Adrenal gland (tissue), 12 donors: ENCODE results near the gene LTC4S. TPM values are rescaled to one million over a fixed set of nuclear protein-coding genes. Genes with fewer than 3 reads are reported as not detected.

Source experiments
- DNase-seq, 7 donors: peaks; one replicate each; pipeline ENCODE4 v3.0.0-alpha.2; 2019 to 2020
- H3K27ac ChIP-seq, 5 donors: fragments of 200-600 bp; sonication (generic) in 4 of 5; 1 replicate in 3 of 5; 2 replicates in 2 of 5; pipeline versions ENCODE4 v1.5.1 to v1.8.0; 2016 to 2020; ENCODE audit warnings: mild to moderate bottlenecking in 1 of 5
- H3K27me3 ChIP-seq: fragments of 200-600 bp; 2 replicates; pipeline ENCODE4 v1.8.0; 2021
- H3K36me3 ChIP-seq, 2 donors: fragments of 200-600 bp; replicated peaks in 1 of 2; 1 replicate in 1 of 2; 2 replicates in 1 of 2; pipeline versions ENCODE4 v1.5.1 to v1.8.0; 2018 to 2022
- H3K4me1 ChIP-seq, 2 donors: fragments of 200-600 bp; replicated peaks in 1 of 2; 1 replicate in 1 of 2; 2 replicates in 1 of 2; pipeline versions ENCODE4 v1.5.1 to v1.8.0; 2018 to 2021
- H3K4me3 ChIP-seq, 4 donors: fragments of 200-600 bp; sonication (generic) in 3 of 4; one replicate each; pipeline ENCODE4 v1.5.1; 2016 to 2018
- H3K9me3 ChIP-seq, 3 donors: fragments of 200-600 bp; sonication (generic) in 1 of 3; replicated peaks in 1 of 3; 1 replicate in 2 of 3; 2 replicates in 1 of 3; pipeline versions ENCODE4 v1.5.1 to v1.8.0; 2016 to 2021
- POLR2A ChIP-seq, 2 donors: fragments of 450-650 bp; IDR thresholded peaks; one replicate each; pipeline ENCODE4 v1.6.1; 2017; ENCODE audit warnings: antibody characterized with exemption in 2 of 2, mild to moderate bottlenecking in 2 of 2, moderate library complexity in 1 of 2
- WGBS, 4 donors: extraction: QIAGEN DNeasy Blood & Tissue Kit in 2 of 4; methylation state at CpG; one replicate each; pipeline versions ENCODE4 v1.1.5 to v1.1.7; 2013 to 2017; 5-methylcytosine and 5-hydroxymethylcytosine counted together
- intact Hi-C, 2 donors: fragments of 100-400 bp; cut with DNase I; formaldehyde crosslinking; loops; one replicate each; pipeline versions ENCODE4 v1.14.1 to v1.15.0; 2022 to 2023
- polyA plus RNA-seq, 3 donors: library from polyadenylated mRNA; stranded (reverse); fragments of 200-250 nt in 2 of 3; fragments of 350-450 nt in 1 of 3; fragmentation: Illumina TruSeq in 1 of 3; extraction: RNeasy Lipid Tissue Mini Kit (QIAGEN cat#74804) in 1 of 3; gene quantifications; one replicate each; pipeline ENCODE4 v1.2.3, GENCODE V29; 2013 to 2014
- total RNA-seq, 9 donors: library from RNA; depleted of rRNA in 4 of 9; stranded (reverse); fragments of >200 nt in 4 of 9; fragments of 120-200 nt in 1 of 9; fragmentation: NEBNext Ultra II Directional in 1 of 9; extraction: Animal tissue kit (Norgen Biotek cat#: 25700) in 1 of 9; gene quantifications; one replicate each; pipeline versions ENCODE4 v1.1.0 to v1.2.4, GENCODE V29; 2013 to 2023
- TF ChIP-seq, protein P1 (sequence below), 6 experiments: fragments of 450-650 bp in 4 of 6; fragments of 200-600 bp in 2 of 6; sonication (generic) in 1 of 6; IDR thresholded peaks; 1 replicate in 5 of 6; 2 replicates in 1 of 6; pipeline versions ENCODE4 v1.5.1 to v1.8.0; 2016 to 2021; ENCODE audit warnings: antibody characterized with exemption in 6 of 6, mild to moderate bottlenecking in 2 of 6, moderate library complexity in 1 of 6
- donor health status: healthy with polysubstance abuse.
- donor health status: Bipolar disorder and iron deficiency.
- donor health status: DM: yes; HTN: yes; CAD: no.
- donor health status: DM: no; HTN: no; CAD: no.
- donor health status: DM: no; HTN: no; CAD: no.
- donor health status: DM: yes; HTN: yes; CAD: no.

Gene LTC4S
- total and polyA plus RNA-seq, 12 donors, result 4.8 to 205 (median 24.1) TPM; not detected in 1

DNA sequence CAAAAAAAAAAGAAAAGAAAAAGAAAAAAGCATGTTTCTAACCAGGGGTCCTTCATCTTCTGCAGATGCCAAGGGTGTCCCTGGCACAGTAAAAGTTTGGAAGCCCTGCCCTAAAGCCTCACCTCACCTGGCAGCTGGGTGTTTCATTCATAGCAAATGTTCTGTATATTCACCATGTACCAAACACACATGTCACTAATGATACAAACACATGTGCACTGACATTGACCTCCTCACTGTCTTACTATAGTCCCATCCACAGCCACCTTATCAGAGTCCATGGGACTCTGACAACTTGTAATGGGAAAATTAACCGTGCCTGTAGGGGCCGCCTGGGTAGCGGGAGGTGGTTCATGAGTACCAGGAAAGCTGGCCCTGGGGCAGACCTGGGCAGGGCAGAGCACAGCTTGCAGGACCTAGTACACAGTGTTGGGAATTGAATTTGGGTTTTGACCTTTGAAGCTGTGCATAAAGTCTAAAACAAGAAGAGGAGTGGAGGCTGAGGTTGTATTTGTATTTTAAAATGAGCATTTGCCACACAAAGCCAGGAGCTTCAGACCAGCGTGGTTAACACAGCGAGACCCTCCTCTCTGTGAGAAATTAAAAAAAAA is 19.3 kb downstream of the LTC4S start:
- DNase-seq, result no peak
- 88 to 94% (median 92%) methylated on average over 5 of the region's 5 CpGs for WGBS, 4 donors
- TF ChIP-seq, protein P1, sequence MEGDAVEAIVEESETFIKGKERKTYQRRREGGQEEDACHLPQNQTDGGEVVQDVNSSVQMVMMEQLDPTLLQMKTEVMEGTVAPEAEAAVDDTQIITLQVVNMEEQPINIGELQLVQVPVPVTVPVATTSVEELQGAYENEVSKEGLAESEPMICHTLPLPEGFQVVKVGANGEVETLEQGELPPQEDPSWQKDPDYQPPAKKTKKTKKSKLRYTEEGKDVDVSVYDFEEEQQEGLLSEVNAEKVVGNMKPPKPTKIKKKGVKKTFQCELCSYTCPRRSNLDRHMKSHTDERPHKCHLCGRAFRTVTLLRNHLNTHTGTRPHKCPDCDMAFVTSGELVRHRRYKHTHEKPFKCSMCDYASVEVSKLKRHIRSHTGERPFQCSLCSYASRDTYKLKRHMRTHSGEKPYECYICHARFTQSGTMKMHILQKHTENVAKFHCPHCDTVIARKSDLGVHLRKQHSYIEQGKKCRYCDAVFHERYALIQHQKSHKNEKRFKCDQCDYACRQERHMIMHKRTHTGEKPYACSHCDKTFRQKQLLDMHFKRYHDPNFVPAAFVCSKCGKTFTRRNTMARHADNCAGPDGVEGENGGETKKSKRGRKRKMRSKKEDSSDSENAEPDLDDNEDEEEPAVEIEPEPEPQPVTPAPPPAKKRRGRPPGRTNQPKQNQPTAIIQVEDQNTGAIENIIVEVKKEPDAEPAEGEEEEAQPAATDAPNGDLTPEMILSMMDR (IDR thresholded peaks at IDR 0.05), result no peak
- TF ChIP-seq POLR2A (IDR thresholded peaks at IDR 0.05), result no peak
- no peak overlapping the region for H3K27ac ChIP-seq
- peaks cover 14% of the 10 kb centered on the region in 2 donors for H3K4me1 ChIP-seq
- no peaks in the 10 kb centered on the region for H3K9me3 ChIP-seq
- intact Hi-C loops, result no loop called here
- no peak overlapping the region for H3K4me3 ChIP-seq
- no peaks in the 10 kb centered on the region for H3K36me3 ChIP-seq
- H3K27me3 ChIP-seq, result no peaks in the 10 kb centered on the region

DNA sequence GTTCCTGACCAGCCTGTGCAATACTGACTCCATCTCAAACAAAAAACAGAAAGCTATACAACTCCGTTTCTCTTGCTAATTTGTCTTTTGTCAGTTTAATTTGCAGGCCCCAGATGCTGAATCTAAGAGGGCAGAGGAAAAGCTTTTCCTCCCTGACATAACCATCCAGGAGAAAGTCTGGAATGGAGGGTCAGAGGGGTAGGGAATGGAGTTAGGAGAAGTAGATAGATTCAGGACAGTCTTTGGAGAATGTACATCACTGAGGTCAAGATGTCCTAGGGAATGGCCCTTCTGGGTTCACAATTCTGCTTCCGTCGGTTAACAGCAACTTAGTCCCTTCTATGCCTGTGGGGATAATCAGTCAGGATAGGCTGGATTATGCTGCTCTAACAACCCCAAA is 20.3 kb downstream of the LTC4S start:
- no peaks in the 10 kb centered on the region for H3K36me3 ChIP-seq
- no peaks in the 10 kb centered on the region for H3K9me3 ChIP-seq
- H3K4me3 ChIP-seq, result no peak overlapping the region
- H3K4me1 ChIP-seq, result peaks cover 22% of the 10 kb centered on the region in 2 donors
- WGBS, 4 donors, result 76 to 84% (median 80%) methylated on average over 3 of the region's 3 CpGs
- H3K27ac ChIP-seq, result no peak overlapping the region
- DNase-seq, result no peak
- H3K27me3 ChIP-seq, result no peaks in the 10 kb centered on the region
- intact Hi-C loops, result no loop called here
- TF ChIP-seq POLR2A (IDR thresholded peaks at IDR 0.05), result no peak
- TF ChIP-seq, protein P1 (IDR thresholded peaks at IDR 0.05), result no peak

DNA sequence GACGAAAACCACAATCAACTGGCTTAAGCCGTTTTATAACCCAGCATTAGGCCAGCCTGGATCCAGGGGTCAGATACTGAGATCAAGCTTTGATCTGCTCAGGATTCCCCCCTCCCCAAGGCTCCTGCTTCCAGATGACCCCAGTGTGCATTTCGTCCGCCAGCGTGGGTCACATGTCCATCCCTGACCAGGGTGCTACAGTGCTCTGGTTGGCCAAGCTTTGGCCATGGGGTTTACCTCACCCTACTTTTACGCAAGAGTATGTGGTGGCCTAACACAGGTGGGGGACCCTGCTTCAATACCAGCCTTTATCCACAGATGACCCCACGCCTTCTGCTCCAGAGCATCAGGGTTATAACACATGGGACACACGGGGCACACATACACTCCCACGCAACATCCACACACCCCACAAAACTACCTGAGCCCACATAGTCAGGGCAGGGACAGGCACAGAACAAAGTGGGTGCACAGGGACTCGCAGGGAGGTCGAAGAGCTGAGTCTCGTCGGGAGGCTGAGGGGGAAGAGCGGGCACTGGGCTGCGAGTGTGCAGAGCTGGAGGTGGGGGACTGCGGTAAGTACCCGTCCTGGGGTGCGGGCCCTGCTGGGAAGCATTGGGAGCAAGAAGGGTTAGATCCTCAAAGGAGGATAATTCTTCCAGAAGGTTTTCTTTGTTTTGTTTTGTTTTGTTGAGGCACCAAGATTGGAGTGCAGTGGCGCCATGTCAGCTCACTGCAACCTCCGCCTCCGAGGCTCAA is 21.9 kb downstream of the LTC4S start:
- no peak for DNase-seq
- 95 to 97% (median 96%) methylated on average over 21 of the region's 21 CpGs for WGBS, 4 donors
- Histone ChIP-seq H3K9me3 (no peaks in the 10 kb centered on the region), H3K4me1 (peaks cover 35 to 36% of the 10 kb centered on the region in 2 donors), H3K27me3 (no peaks in the 10 kb centered on the region), H3K36me3 (no peaks in the 10 kb centered on the region), H3K27ac (no peak overlapping the region), H3K4me3 (no peak overlapping the region)
- intact Hi-C loops, result no loop called here
- TF ChIP-seq, protein P1 (IDR thresholded peaks at IDR 0.05), result no peak
- no peak for TF ChIP-seq POLR2A (IDR thresholded peaks at IDR 0.05)

DNA sequence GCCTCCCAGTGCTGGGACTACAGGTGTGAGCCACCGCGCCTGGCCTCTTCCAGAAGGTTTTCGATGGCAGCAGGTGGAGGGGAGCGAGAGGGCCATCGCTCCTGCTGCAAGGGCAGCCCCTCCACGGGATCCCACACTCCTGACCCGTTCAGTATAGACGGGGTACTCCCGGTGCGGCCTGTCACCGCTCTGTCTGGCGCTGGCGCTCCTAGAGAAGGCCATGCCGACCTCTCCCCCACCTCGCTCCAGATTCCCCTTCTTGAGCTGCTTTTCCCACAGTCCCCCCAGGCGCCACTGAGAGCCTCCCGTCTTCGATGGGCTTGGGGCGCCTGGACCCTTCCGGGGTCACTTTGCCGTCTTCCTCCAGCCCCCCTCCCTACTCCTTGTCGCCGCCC is 22.6 kb downstream of the LTC4S start:
- H3K4me3 ChIP-seq, result peak overlapping the region in 2 of 4 donors; percentile 29 to 72
- no peak for TF ChIP-seq POLR2A (IDR thresholded peaks at IDR 0.05)
- TF ChIP-seq, protein P1 (IDR thresholded peaks at IDR 0.05), result no peak
- intact Hi-C loops, result no loop called here
- no peaks in the 10 kb centered on the region for H3K9me3 ChIP-seq
- H3K36me3 ChIP-seq, result no peaks in the 10 kb centered on the region
- peak in 1 of 7 donors; percentile 12 for DNase-seq
- 58 to 68% (median 61%) methylated on average over 11 to 23 of the region's 23 CpGs for WGBS, 4 donors
- peaks cover 35 to 36% of the 10 kb centered on the region in 2 donors for H3K4me1 ChIP-seq
- no peak overlapping the region for H3K27ac ChIP-seq
- H3K27me3 ChIP-seq, result no peaks in the 10 kb centered on the region
